Right ventricle myocardium inferior (tissue), 1 donor: Measurements from ENCODE around the gene KIF18B. TPM values are rescaled to one million over a fixed set of nuclear protein-coding genes. Genes with fewer than 3 reads are reported as not detected.

ENCODE experiments used
- ATAC-seq: fragments of 200-7000 bp; cut with Tn5 transposase; one replicate; pipeline ENCODE4 v1.9.1; 2020; ENCODE audit warnings: mild to moderate bottlenecking, moderate library complexity
- DNase-seq: peaks from one replicate; pipeline ENCODE4 v3.0.0; 2021; ENCODE audit errors: missing footprints
- intact Hi-C: fragments of 100-400 bp; cut with DNase I; formaldehyde crosslinking; loops from one replicate; pipeline ENCODE4 v1.11.0; 2022
- total RNA-seq: library from RNA; stranded (reverse); fragmentation: NEBNext Ultra II Directional; extraction: Animal tissue kit (Norgen Biotek cat#: 25700); gene quantifications from one replicate; pipeline ENCODE4 v1.2.1, GENCODE V29; 2021
- donor health status: DM: no; HTN: yes; CAD: no; lungs with severe emphysema.

The KIF18B gene
- total RNA-seq, 1 donor from 2014 or later = 2.5 TPM

DNA sequence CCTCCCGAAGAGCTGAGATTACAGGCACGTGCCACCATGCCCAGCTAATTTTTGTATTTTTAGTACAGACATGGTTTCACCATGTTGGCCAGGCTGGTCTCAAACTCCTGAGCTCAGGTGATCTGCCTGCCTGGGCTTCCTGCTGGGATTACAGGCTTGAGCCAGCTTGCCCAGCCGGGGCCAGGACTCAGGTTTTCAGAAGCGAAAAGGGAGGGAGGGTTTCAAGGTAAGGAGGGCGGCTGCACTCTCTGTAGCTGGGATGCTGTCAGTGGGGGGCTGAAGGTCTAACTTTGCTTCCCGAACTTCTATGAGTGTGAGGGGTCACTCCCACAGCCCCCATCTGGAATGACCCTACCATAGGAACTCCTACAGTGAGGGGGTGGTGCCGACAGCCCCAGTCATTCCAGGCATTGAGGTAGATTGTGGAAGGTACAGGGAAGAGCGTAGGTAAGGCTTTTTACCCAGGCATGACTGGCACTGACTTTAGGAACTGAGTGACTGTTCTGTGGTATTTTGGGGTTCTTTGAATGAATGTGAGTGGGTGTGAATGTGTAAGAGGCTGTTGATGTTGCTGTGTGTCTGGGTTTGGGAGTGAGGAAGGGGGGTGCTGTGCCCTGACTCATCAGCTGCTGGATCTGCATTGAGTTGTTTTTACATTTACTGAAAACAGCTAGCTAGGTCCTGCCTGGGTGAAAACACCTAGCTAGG, 24.4 kb upstream of the KIF18B start:
- intact Hi-C loops = no loop called here
- DNase-seq (no peak), ATAC-seq (no peak)

DNA sequence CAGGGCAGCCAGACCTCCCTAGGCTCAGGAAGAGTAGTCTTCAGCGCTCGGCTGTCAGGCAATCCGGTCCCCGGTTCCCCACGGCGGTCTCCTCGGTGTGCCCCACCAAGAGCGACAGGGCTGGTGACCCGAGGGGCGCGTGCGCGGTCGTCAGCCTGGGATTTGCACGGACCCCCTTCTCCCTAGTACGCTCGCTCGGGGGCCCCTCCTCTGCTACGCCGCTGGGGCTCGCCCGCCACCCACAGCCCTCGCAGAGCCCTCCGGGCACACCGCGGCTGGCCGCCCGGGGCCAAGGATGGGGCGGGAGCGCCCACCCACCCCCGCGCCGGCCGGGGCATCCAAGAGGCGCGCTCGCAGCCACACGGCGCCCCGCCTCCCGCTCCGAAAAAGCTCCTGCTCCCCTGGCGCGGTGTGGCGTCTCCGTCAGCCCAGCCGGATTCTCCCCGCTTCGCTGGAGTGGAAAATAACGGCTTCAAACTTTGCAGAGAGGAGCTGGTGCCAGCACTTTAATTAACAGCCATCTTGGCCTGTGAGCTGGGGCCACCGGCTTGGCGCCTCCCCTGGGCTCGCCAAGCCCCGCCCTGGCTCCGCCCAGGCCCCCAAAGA, 22.7 kb upstream of the KIF18B start:
- intact Hi-C loops = no loop called here

DNA sequence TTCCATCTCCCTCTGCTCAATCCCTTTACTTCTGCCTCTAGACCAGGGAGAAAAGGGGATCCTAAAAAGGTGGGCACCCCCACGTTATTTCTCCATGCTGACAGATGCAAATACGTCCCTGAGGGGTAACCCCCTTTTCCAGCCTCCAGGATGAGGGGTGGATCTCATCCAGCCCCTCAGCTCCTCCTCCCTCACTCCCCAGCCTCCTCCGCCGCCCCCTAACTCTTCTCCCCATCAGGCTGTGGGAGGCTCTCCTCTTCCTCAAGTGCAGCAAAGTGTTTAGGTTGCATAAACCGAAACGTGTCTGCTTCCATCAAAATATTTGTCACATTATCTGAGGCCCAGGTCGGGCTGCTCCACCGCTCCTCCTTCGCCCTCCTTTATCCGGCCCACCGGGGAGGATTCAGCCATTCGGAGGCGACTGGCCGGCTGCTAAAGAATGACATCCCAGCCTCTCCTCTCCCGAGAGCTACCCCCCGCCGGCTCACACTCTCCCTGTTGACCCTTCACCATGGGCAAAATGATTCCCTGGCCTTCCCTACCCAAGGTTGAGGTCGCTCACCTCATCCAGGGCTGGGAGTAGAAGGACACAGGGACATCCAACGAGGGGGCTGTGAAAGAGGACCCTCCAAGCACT, 21.7 kb upstream of the KIF18B start:
- no peak for ATAC-seq
- intact Hi-C loops = loop anchor here (2.0 to 5.0 kb wide), 2 partner anchors 22 to 53 kb away; partner anchors contain the start of gene KIF18B
- no peak for DNase-seq

More for the DNA sequence above, 22.7 kb upstream of the KIF18B start:
- peak; percentile 24 for ATAC-seq
- DNase-seq = no peak

DNA sequence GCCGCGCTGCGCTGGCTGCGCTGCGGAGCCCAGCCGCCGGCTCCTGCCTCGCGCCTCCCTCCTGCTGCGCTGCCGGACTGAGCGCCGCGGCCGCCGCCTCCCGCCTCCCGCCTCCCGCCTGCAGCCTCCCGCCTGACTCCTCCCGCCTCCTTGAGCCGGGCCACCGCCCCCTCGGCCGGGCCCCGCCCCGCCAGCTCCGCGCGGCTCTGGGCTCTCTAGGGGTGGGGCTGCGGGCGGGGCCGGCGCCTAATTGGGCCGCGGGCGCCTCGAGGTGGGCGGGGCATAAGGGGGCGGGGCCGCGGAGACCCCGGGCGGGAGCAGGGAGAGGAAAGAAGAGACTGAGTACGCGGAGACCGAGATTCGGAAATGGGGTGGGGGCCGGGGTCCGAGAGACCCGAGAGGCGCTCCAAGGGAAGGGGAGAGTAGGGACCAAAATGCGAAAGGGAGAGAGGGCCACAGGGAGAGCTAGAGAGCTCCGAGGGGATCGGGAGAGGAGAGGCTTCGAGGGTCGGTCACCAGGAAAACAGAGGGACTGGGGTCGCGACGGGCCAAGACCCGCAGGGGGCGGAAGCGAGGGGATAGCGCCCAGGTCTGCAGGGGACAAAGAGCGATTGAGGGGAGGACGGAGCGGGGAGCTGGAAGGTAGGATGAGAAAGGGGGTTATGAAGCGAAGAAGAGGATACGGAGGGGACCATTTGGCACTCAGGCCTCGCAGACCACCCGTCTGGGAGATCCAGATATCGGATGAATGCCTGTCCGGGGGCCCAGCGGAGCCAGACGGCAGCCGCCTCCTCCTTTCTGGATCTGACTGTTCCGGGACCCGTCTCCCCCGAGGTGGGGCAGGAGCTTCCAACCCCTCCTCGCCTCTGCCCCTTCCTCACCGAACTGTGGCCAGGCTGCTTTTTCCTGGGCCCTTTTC, 20.9 kb upstream of the KIF18B start, which contains the start of gene C1QL1:
C1QL1 (minus strand) TSS at position 79 of the 919 bp plus-strand sequence. CDS start 255 bp downstream, outside the sequence.
- intact Hi-C loops = loop anchor here (2.0 to 5.0 kb wide), 2 partner anchors 22 to 54 kb away; partner anchors contain the start of gene KIF18B
- DNase-seq (peak; percentile 95), ATAC-seq (peak; percentile 98)

DNA sequence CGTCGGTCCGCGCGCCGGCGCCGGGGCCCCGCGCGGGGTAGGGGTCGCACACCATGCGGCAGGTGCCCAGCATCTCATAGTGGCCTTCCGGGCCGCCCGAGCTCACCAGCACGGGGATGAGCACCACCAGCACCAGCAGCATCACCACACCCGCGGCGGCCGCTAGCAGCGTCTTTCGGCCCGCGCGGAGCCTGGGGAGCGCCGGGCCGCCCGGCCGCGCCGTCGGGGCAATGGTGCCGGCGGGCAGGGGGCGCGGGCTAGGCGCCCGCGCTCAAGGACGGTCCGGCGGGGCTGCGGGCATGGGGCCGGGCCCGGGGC, 20.3 kb upstream of the KIF18B start:
- no peak for DNase-seq
- intact Hi-C loops = loop anchor here (2.0 to 5.0 kb wide), 2 partner anchors 21 to 54 kb away; partner anchors contain the start of gene KIF18B
- ATAC-seq = no peak

DNA sequence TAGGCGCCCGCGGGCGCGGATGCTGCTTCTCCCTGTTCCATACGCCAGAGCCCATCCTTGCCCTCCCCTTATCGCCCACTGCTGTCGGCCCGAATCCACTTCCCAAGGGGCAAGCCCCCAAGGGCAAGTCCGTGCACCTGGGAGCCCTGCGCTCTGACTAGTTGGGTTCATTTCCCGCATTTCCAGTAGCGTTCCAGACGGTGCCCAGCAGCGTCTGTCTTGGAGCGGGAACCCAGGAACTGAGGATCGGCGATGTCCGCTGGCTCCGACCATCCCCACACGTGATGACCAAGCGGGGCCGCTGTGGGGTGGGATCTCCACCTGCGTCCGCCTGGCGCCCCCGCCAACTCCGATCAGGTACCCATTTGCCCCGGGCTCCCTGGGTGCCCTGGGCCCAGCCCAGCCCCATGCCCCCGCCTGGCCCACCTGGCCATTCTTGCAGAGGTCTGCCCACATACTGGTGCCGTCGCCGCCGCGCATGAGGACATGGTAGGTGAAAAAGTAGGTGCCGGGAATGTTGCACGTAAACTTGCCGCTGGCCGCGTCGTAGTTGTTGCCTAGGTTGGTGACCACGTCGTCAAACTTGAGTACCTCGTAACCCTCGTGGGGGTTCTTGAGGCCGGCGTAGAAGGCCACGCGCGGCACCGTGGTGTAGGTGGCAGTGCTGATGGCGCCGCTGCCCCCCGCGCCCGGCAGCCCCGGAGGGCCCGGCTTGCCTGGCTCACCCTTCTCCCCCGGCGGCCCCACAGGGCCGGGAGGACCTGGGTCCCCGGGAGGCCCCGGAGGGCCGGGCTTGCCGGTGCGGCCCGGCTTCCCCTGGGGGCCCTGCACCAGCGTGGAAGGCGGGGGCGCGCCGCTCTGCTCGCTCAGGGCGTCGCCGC, 19.7 kb upstream of the KIF18B start:
- no peak for DNase-seq
- ATAC-seq = no peak
- intact Hi-C loops = loop anchor here (5.0 kb wide), 1 partner anchor 55 kb away; no protein-coding TSS in a partner anchor

DNA sequence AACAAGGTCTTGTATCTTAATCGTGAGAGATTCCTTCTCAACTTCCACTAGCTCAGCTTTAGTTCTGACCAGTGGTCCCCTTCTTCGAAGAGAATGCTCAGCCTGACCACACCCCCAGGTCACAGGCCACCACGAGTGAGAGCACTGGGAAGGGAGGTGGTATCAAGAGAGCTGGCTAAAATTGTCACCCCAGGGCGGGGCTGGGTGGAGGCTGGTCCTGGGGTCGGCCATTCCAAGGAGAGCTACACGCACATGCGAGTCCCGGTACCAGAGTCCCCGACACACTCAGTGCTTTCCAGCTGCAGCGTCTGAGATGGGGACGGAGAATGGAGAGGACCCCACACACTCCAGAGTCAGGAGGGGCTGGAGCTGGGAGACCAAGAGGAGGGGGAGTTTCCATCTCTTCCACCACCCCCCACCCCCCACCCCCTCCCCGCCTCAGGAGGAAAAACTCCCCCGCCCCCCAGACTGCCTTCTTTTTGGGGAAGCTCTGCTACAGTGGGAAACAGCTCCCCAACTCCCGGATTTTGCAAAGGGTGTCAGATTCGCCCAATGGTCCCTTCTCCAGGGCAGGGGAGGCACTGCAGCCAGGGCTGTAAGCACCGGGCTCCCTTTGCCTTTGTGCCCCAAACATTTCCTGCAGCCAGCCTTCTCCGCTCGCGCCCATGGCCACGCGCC, 18.9 kb upstream of the KIF18B start:
- intact Hi-C loops = loop anchor here (5.0 kb wide), 1 partner anchor 56 kb away; no protein-coding TSS in a partner anchor
- no peak for ATAC-seq
- no peak for DNase-seq

DNA sequence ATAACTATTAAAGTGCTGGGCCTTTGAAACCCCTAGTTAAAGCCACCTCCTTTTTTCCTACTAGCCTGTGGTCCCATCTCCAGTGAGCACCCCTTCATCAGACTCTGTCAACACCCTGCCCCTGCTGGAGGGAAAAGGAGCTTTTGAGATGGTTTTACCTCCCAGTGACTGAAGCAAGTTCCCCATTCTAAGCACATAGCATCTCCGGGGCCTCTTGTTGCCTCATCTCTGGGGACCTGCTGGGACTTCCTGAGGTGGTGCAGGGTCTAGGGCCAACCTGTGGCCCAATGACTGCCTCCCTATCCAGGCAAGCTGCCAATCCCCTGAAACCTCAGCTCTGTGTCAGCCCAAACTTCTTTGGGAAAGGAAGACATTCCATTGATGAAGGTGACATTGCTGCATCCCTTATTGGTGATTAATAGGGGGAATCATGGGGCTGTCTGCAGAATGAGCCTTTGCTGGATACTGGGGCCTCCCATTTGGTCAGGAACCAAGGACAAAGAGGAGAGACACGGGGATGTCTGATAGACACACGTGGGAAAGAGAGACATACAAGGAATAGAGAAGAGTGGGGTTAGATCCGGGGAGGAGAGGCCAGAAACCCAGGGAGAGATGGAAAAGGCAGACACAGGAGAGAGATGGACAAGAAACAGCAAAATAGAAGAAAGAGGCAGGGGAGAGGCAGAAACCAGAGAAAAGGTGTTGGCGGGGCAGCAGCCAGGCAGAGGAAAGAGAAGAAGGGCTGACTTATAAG, 18.1 kb upstream of the KIF18B start:
- ATAC-seq (no peak), DNase-seq (no peak)
- intact Hi-C loops = loop anchor here (5.0 kb wide), 1 partner anchor 57 kb away; no protein-coding TSS in a partner anchor

DNA sequence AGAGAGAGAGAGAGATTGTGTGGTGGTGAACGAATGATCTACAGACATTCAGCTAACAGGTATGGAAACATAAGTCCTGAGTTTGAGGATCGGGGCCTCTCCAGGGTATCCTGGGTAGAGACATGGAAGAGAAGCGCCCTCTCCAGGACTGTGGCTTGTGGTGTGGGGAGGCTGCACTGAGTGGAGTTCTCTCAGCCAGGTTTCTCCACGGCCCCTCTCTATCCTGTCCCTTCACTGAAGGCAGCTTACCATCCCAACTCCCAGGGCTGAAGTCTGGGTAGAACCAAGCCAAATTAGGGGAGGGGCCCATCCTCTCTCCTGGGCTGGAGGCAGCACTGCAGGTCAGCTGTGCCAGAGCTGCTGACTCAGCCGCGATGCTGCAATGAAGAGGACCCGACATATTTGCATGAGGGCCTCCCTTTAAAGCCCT, 14.4 kb upstream of the KIF18B start:
- ATAC-seq (no peak), DNase-seq (no peak)
- intact Hi-C loops = no loop called here

DNA sequence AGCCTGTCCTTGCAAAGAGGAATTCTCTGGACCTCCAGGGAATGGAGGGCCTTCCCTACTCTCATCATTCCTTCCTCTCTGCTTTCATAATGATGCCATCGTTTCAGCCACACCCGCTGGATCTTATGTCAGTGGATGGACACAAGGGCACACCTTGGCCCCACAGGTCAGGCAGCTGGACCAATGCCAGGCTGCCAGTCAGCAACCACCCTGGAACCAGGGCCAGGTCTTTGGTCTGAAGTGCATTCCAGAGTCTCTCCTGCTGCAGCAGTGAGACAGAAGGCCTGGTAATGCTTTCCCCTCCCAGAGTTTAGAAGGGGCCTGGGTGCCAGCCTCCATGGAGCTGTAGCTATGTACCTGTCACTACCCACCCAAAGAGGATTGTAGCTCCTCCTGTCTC, 13.1 kb upstream of the KIF18B start:
- ATAC-seq (no peak), DNase-seq (no peak)
- intact Hi-C loops = no loop called here

DNA sequence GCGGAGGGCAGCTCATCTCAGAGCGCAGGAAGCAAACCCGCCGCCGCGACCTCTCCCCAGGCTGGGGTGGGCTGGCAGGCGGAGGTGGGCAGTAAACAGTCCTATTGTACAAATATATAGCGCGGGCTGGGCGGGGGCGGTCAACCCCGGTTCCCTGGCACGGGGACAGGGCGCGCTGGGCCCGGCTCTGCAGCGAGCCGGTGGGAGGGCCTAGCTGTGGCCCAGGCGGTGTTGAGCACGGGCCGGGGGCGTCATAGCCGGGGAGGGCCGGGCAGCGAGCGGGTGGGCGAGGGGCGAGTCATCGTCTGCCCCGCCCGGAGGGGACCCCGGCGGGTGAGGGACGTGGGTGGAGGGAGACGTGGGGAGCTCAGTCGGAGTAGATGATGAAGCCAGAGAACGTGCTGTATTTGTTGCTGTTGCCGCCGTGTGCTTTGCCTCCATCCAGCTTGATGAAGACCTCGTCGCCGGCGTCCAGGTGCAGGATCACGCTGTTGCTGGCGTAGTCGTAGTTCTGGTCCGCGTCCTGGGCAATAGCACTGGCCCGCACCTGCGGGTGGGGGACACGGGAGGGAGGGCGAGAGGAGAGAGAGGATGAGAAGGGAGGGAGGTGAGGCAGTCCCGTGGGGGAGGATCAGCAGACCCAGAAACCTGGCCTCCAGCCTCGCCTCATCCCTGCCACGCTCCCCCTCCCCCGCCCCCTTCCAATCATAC, 12.4 kb upstream of the KIF18B start:
- intact Hi-C loops = no loop called here
- ATAC-seq = no peak
- no peak for DNase-seq

DNA sequence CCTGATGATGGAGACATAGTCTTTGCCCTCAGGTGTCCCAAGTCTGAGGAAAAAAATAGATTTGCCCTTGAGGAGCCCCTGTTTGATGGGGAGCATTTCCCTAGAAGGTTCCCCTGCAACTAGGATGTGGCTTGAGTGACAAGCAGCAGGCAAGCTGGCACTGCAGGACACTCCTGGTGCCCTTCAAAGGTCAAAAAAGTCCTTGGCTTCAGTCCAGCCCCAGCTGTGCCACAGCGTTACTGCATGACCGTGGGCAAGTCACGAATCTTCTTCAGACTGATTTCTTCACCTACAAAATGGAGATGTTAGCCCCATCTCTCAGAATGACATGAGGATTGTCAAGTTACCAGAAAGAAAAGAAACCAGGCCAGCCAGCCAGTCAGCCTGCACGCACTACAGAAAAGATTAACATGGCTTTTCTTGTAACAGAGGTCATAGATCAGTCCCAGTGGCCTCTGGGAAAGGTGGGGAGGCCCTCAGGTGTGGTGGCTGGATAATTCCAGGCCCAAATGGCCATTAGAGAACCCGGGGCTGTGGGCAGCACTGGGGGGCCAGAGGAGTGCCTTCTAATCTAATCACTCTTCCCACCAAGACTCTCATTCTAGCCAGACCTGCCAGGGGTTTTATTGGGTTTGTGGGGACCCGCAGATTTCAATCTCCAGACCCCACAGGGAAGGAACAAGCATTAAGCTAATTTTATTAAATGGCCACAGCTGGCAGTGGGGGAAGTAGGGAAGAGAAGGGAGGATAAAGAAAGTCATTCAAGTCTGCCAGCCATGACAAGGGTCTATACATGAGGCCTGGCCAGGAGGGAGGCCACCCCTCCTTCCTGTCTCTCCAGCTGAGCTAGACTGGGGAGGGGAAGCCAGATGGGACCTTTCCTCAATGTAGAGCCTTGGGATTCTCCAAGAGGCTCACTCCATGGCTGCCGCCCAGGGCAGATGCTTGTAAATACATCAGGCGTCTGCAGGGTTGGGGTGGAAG, 9.7 kb upstream of the KIF18B start:
- intact Hi-C loops = no loop called here
- ATAC-seq (no peak), DNase-seq (no peak)

DNA sequence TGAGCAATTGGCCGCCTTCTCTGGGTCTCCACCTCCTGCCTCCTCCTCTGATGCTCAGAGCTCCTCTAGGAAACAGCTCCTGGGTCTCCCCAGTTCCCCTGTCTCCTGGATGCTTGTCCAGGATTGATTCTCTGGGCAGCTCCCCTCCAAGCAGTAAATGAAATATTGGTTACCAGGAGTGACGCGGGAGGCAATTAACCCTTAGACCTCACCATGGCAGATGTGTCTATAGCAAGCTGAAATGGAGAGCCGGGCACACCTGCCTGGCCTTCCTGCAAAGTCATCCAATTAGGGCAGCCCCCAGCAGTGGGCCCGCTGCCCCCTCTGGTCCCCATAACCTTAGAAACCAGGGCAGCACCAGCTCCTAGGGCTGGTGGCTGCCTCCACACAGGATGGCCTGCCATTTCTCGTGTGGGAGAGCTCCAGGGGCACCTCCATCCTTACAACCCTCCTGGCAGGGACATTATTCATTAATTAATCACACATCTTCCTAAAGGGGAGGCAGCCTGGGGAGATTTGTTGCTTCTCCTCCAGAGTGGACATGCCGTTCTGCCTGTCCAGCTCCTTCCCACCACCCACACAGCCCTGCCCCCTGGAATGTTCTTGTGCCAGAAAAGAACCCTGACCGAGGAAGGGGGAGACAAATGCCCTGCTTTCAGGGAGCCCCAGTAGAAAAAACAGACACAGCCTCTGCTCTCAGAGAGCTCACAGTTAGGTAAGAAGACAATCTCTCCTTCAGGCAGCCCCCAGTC, 8.3 kb upstream of the KIF18B start:
- intact Hi-C loops = no loop called here
- DNase-seq (no peak), ATAC-seq (no peak)

DNA sequence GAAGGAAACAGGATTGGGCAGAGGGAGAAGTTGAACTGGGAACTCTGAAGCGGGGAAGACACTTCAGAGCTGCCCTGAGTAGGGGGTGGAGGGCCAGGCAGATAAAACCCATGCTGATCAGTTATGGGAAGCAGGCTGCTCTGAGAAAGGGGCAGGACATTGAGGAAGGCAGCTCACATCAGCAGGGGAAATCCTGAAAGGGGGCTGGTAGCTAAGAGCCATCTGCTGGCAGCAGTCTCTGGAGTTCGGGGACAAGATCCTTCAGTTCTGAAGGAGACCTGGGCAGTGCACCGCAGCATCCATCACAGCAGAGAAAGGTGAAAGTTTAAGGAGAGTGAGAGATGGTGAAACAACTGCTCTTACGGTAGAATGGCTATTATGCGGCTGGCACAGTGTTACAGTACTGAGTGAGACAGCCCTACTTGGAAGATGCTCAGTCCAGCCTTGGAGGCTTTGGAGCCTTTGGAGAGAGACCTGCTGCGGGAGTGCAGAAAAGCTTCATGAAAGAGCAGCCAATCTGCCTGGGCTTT, 5.4 kb upstream of the KIF18B start:
- DNase-seq (no peak), ATAC-seq (no peak)
- intact Hi-C loops = no loop called here
